ENCODE data around the gene ZCCHC8. TPM values are rescaled to one million over a fixed set of nuclear protein-coding genes. Genes with fewer than 3 reads are reported as not detected.
A peak's percentile ranks its signal among the peaks of the same experiment; 100 is the strongest.
"Not testable (repeated sequence)": the region's sequence is repeated elsewhere in the genome, so short reads cannot be mapped to it uniquely, and the experiment has no call there.

The ZCCHC8 gene
- total and polyA plus RNA-seq, 8 donors, result 7.8 to 110 (median 21.7) TPM

GRCh38 chr12:122491991-122492390 is 8.7 kb downstream of the ZCCHC8 start:
- DNase-seq, result no peak
- peaks cover 0 to 32% (median 17%) of the 10 kb centered on the region in 4 donors for H3K4me1 ChIP-seq
- no peaks in the 10 kb centered on the region for H3K9me3 ChIP-seq
- intact Hi-C loops (cut with DNase I; ENCODE audit: low total_unique reads), result no loop called here
- WGBS, 5 donors, result 89 to 100% (median 94%) methylated on average over 2 of the region's 2 CpGs
- no peaks in the 10 kb centered on the region for H3K27me3 ChIP-seq
- TF ChIP-seq POLR2A (IDR thresholded peaks at IDR 0.05) (no peak), POLR2AphosphoS5 (IDR thresholded peaks at IDR 0.05) (no peak), EP300 (IDR thresholded peaks at IDR 0.05) (no peak)
- TF ChIP-seq, protein P1, sequence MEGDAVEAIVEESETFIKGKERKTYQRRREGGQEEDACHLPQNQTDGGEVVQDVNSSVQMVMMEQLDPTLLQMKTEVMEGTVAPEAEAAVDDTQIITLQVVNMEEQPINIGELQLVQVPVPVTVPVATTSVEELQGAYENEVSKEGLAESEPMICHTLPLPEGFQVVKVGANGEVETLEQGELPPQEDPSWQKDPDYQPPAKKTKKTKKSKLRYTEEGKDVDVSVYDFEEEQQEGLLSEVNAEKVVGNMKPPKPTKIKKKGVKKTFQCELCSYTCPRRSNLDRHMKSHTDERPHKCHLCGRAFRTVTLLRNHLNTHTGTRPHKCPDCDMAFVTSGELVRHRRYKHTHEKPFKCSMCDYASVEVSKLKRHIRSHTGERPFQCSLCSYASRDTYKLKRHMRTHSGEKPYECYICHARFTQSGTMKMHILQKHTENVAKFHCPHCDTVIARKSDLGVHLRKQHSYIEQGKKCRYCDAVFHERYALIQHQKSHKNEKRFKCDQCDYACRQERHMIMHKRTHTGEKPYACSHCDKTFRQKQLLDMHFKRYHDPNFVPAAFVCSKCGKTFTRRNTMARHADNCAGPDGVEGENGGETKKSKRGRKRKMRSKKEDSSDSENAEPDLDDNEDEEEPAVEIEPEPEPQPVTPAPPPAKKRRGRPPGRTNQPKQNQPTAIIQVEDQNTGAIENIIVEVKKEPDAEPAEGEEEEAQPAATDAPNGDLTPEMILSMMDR (IDR thresholded peaks at IDR 0.05), result no peak
- H3K4me3 ChIP-seq, result no peak overlapping the region
- H3K36me3 ChIP-seq, result peaks cover 33 to 97% (median 92%) of the 10 kb centered on the region in 4 donors
- no peak overlapping the region for H3K27ac ChIP-seq

GRCh38 chr12:122489038-122489437 is 11.7 kb downstream of the ZCCHC8 start:
- no peak for DNase-seq
- Histone ChIP-seq H3K4me1 (peaks cover 0 to 25% (median 4%) of the 10 kb centered on the region in 4 donors), H3K9me3 (no peaks in the 10 kb centered on the region), H3K27ac (no peak overlapping the region), H3K4me3 (no peak overlapping the region), H3K36me3 (peaks cover 50 to 100% (median 98%) of the 10 kb centered on the region in 4 donors), H3K27me3 (no peaks in the 10 kb centered on the region)
- TF ChIP-seq POLR2AphosphoS5 (IDR thresholded peaks at IDR 0.05) (peak in 1 of 3 donors; percentile 49), POLR2A (IDR thresholded peaks at IDR 0.05) (no peak), EP300 (IDR thresholded peaks at IDR 0.05) (no peak)
- TF ChIP-seq, protein P1 (IDR thresholded peaks at IDR 0.05), result no peak
- 30 to 65% (median 45%) methylated on average over 2 of the region's 2 CpGs for whole genome bisulfite sequencing, 5 donors
- intact Hi-C loops (cut with DNase I; ENCODE audit: low total_unique reads), result no loop called here

- H3K36me3 ChIP-seq, result peaks cover 51 to 100% (median 100%) of the 10 kb centered on the region in 4 donors
- H3K9me3 ChIP-seq; intact Hi-C loops (cut with DNase I; ENCODE audit: low total_unique reads); H3K27me3 ChIP-seq; H3K4me3 ChIP-seq; DNase-seq; H3K27ac ChIP-seq: not testable (repeated sequence)
- WGBS, 5 donors, result 96 to 99% (median 98%) methylated on average over 3 of the region's 3 CpGs; no CpG with 5 or more reads in 1 of the 5 donors
- H3K4me1 ChIP-seq, result peaks cover 0 to 16% (median 4%) of the 10 kb centered on the region in 4 donors
Measured at GRCh38 chr12:122487807-122488206, 12.9 kb downstream of the ZCCHC8 start.

GRCh38 chr12:122486805-122487426 is 13.8 kb downstream of the ZCCHC8 start:
- intact Hi-C loops (cut with DNase I; ENCODE audit: low total_unique reads), result no loop called here
- H3K9me3 ChIP-seq, result no peaks in the 10 kb centered on the region
- TF ChIP-seq EP300 (IDR thresholded peaks at IDR 0.05) (no peak), POLR2AphosphoS5 (IDR thresholded peaks at IDR 0.05) (no peak), POLR2A (IDR thresholded peaks at IDR 0.05) (no peak)
- TF ChIP-seq, protein P1 (IDR thresholded peaks at IDR 0.05), result no peak
- H3K4me1 ChIP-seq, result peaks cover 0 to 14% (median 4%) of the 10 kb centered on the region in 4 donors
- no peak overlapping the region for H3K27ac ChIP-seq
- DNase-seq, result no peak
- 93 to 95% (median 95%) methylated on average over 7 of the region's 7 CpGs for WGBS, 5 donors
- no peak overlapping the region for H3K4me3 ChIP-seq
- H3K27me3 ChIP-seq, result no peaks in the 10 kb centered on the region
- H3K36me3 ChIP-seq, result peaks cover 52 to 100% (median 100%) of the 10 kb centered on the region in 4 donors

DNA sequence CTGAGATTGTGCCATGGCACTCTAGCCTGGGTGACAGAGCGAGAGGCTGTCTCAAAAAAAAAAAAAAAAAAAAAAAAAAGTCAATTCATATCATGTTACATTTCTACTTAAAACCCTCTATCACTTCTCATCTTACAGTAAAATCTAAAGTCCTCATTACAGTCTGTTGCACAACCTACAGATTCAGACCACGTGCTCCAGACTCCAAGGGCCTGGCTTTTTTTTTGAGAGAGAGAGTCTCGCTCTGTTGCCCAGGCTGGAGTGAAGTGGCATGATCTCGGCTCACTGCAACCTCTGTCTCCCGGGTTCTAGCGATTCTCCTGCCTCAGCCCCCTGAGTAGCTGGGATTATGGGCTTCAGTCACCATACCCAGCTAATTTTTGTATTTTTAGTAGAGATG is 14.4 kb downstream of the ZCCHC8 start:
- H3K9me3 ChIP-seq; H3K4me3 ChIP-seq; intact Hi-C loops (cut with DNase I; ENCODE audit: low total_unique reads); H3K27me3 ChIP-seq; H3K27ac ChIP-seq; DNase-seq: not testable (repeated sequence)
- peaks cover 52 to 100% (median 100%) of the 10 kb centered on the region in 4 donors for H3K36me3 ChIP-seq
- 95 to 98% (median 96%) methylated on average over 6 of the region's 6 CpGs for WGBS, 5 donors
- peaks cover 0 to 14% (median 4%) of the 10 kb centered on the region in 4 donors for H3K4me1 ChIP-seq

DNA sequence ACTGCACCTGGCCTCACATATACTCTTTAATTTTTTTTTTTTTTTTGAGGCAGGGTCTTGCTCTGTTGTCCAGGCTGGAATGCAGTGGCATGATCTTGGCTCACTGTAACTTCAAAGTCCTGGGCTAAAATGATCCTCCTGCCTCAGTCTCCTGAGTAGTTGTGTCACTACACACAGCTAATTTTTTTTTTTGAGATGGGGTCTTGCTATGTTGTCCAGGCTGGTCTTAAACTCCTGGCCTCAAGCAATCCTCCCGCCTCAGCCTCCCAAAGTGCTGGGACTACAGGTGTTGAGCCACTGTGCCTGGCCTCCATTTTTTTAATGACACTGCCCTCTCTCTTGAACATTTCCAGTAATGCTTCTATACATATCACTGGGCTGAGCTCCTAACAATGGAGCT is 16.3 kb downstream of the ZCCHC8 start:
- intact Hi-C loops (cut with DNase I; ENCODE audit: low total_unique reads); H3K4me3 ChIP-seq; H3K9me3 ChIP-seq; H3K27ac ChIP-seq; DNase-seq; H3K27me3 ChIP-seq: not testable (repeated sequence)
- WGBS, 5 donors, result 88 to 100% (median 97%) methylated on average over 1 of the region's 1 CpG
- Histone ChIP-seq H3K4me1 (peaks cover 0 to 13% (median 3%) of the 10 kb centered on the region in 4 donors), H3K36me3 (peaks cover 67 to 100% (median 100%) of the 10 kb centered on the region in 4 donors)

All from stomach (tissue), 9 donors.